Stimulated activated naive CD8-positive, alpha-beta T cell treated with anti-CD3 and anti-CD28 coated beads, Interleukin-15, Interleukin-2, amounts not matched to agents 100 U/mL and 50 U/mL, for 24 hours (primary cell): ENCODE data around the gene TAF8.

Experiments
- ATAC-seq: fragments of 150-1000 bp; cut with Tn5 transposase; one replicate; pipeline ENCODE4 v1.10.0; 2021
- DNase-seq: peaks from one replicate; pipeline ENCODE4 v3.0.0; 2021

Gene TAF8

DNA sequence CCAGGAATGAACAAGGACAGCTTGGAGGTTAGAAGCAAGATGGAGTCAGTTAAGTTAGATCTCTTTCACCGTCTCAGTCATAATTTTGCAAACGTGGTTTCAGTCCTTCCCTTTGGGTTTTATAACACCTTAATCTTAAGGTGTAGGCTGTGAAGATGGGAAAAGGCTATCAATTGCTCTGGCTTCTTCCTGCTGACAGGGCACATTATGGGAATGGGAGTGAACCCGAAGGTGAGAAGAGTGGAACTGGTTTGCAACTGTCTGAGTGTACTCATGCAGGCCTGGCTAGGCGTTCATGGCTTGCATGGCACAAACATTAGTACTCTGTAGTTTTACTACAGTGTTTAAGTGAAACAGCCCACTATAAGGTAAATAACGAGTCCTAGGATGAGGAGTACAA, 9.4 kb downstream of the TAF8 start:
- ATAC-seq (no peak), DNase-seq (no peak)

DNA sequence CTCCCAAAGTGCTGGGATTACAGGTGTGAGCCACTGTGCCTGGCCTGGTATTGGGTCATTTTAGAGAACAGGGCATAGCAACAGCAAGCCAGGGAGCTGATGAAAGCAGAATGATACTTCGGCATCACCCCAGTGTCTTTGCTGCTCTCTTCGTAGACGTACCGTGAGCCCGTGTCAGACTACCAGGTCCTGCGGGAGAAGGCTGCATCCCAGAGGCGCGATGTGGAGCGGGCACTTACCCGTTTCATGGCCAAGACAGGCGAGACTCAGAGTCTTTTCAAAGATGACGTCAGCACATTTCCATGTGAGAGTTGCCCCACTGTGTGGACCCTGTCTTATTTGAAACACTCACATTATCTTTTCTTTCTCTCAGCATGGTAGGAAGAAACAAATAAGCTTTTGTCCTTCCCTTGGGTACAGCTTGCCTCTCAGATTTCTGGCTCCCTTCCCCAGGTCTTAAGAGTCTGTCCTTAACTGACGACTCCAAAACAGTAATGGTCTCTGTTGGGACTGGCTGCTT, 15.9 kb downstream of the TAF8 start:
- ATAC-seq (no peak), DNase-seq (no peak)

DNA sequence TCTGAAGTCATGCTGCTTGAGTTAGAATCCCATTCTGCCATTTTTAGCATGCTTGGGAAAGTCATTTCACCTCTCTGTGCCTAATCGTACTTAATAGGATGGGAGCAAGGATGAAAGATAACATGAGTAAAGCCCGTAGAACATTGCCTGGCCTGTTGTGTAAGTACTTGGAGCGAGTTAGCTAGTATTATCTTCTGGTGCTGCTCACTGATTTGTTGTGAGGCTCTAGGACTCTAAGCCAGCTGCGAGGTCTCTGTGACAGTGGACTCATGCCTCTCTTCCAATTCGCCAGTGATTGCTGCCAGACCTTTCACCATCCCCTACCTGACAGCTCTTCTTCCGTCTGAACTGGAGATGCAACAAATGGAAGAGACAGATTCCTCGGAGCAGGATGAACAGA, 17.8 kb downstream of the TAF8 start:
- DNase-seq (no peak), ATAC-seq (no peak)

DNA sequence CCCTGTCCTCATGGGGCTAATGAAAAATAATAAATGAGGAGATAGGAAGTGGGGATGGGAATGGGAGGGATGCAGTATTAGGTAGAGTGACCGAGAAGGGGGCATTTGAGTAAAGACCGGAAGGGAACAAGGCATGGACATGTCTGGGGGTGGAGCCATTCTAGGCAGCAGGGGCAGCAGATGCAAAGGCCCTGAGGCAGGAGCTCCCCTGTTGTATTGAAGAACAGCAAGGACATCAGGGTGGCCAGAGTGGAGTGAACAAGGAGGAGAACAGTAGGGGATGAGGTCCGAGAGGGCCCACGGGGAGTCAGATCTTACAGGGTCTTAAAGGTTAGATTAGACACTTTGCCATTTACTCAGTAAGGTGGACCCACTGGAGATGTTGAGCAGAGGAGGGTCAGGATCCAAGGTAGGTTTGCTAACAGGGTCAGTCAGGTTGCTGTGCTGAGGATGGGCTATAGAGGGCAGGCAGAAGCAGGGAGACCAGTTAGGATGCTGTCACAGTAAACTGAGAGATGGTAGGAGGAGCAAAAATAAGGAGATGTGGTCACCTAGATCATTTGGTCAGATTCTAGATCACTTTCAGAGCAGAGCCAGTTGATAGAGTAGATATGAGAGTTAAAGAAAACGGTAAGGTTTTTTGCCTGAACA, 18.7 kb downstream of the TAF8 start:
- no peak for DNase-seq
- no peak for ATAC-seq

DNA sequence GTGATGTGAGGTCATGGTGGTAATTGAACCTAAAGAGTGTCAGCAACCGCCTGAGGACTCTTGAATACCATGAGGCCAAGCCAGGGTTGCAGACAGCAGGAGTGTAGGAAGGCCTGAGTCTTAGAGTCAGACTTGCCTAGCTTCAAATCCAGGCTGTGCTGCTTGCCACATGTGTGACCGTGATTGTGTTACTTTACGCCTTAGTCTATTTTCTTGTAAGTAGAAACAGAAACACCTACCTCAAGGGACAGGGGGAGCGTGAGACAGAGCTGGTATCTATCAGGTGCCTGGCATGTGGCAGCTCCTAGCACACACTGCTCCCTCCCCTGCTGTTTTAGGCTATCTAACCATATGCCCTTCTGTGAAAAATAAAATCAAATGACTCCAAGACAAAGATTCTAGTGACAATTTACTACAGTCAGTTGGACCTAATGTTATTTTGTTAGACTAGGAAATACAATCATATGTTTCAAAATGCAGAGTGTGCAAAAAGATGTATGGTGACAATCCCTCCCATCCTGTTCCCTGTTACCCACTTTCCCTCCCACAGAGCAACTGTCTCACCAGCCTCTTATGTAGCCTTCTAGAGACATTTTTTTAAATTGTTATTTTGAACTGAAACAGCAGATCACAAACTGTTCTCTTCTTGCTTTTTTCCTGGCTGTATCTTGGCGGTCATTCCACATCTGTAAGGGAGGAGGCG, 21.7 kb downstream of the TAF8 start:
- no peak for ATAC-seq
- DNase-seq = no peak

DNA sequence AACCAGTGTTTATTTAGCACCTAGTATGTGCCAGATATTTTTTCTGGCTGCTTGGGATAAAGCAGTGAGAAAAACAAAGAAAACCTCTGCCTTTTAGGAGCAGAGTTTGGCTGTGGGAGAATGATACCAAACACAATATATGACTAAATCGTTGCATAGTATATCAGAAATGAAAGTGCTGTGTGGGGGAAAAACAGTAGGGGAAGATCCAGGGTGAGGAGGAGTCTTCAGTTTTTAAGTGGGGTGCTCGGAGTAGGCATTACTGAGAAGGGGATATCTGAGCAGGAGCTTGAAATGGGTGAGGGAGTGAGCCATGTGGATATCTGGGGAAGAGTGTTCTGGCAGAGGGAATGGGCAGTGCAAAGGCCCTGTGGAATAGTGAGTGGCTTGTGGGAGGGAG, 23.0 kb downstream of the TAF8 start:
- ATAC-seq (no peak), DNase-seq (no peak)

DNA sequence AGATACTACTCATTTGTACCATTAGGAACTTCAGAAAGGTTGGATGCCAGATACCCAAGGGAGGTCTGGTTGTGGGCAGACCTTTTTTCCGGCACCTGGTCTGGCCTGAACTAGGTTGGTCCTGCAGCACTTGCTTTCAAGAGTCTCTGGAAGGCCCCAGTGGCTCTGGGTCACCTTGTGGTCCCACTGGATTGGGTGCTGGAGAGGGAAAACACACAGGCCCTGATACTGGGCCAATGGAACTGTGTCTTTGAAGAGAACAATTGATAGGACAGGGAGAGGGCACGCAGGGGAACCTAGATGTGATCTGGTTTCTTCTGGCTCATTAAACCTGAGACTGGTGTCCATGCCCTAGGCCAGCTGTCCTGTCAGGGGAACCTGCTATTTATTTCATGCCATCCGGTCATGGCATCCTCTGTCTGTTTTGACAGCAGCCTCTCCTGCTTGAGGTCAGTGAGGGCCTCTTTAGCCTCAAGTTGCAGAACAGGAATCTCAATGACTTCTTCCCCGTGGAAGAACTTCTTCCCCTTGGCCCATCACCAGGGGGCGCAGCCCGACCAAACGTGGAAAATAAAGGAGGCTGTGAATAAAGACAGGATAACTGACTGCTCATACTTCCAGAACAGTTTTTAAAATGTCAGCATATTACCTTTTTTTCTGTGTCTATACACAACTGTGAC, 25.0 kb downstream of the TAF8 start:
- ATAC-seq (no peak), DNase-seq (peak; percentile 75)

DNA sequence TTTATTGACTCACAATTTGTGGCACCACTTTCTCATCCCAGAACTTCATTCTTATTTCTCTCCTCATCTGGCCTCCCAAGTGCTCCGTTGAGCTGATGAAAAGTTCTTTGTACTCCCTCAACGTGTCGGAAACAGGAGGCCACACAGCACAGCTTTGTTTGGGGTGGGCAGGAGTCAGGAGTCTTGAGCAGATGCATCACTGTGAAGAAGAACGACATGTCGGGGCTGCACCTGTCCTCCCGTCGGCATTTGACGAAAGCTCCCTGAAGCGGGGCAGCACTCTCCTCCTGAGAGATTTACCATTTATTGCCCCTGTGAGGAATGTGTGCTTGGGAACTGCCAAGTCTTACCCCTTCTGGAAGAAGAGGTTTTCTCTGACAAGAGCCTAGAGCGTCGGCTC, 28.1 kb downstream of the TAF8 start:
- ATAC-seq = no peak

DNA sequence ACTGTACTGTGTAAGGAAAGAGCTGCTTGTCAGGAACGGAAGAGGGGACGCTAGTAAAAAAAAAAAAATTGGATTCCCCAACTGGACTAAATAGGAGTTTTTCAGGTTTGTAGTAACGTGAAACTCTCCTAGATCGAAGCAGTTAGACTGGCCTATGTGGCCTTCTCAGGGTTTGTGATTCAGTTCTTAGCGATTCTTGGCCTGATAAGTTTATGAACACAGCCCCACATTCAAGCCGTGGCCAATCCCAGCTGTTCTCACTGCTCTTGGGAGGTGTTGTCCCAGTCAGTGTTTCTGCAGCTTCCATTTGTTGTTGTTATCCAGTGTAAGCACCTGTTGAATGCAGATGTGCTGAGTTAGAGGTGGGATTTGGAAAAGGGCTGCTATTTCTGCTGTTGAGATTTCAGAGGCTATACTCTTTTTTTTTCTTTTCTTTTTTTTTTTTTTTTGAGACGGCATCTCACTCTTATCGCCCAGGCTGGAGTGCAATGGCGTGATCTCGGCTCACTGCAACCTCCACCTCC, 29.7 kb downstream of the TAF8 start:
- DNase-seq (no peak), ATAC-seq (no peak)

More for the DNA sequence above, 28.1 kb downstream of the TAF8 start:
- DNase-seq = no peak

DNA sequence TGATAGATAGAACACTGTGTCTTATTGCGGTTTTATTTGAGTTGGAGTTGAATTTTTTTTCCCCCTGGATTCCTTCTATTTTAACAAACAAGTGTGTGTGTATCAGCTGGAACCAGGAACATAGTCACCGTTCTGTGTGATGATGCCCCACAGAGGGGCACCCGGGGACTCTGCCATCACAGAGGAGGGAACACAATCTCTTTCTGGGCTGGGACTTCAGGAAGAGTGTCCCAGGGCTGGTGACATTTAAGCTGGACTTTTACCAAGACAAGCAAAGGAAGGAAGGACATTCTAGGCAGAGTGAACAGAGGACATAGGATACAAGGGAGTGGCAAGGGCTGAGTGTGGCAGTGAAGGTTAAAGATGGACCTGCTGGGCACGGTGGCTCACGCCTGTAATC, 33.2 kb downstream of the TAF8 start:
- DNase-seq (no peak), ATAC-seq (no peak)

DNA sequence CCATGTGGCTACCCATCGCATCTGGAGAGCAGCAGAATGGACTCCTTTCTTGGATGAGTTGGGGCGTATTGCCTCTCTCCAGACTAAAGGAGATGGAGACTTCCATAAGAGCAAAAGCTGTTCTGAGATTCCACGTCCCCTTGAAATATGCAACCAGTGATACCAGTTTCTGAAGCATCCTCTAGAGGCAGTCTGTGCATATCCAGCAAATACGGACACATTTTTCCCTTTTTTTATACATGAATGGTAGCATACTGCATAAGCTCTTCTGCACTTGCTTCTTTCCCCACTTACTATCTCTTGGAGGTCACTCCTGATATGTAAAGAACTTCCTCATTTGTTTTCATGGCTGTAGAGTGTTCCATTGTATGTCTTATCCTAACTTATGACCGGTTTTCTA, 34.6 kb downstream of the TAF8 start:
- ATAC-seq (no peak), DNase-seq (no peak)

DNA sequence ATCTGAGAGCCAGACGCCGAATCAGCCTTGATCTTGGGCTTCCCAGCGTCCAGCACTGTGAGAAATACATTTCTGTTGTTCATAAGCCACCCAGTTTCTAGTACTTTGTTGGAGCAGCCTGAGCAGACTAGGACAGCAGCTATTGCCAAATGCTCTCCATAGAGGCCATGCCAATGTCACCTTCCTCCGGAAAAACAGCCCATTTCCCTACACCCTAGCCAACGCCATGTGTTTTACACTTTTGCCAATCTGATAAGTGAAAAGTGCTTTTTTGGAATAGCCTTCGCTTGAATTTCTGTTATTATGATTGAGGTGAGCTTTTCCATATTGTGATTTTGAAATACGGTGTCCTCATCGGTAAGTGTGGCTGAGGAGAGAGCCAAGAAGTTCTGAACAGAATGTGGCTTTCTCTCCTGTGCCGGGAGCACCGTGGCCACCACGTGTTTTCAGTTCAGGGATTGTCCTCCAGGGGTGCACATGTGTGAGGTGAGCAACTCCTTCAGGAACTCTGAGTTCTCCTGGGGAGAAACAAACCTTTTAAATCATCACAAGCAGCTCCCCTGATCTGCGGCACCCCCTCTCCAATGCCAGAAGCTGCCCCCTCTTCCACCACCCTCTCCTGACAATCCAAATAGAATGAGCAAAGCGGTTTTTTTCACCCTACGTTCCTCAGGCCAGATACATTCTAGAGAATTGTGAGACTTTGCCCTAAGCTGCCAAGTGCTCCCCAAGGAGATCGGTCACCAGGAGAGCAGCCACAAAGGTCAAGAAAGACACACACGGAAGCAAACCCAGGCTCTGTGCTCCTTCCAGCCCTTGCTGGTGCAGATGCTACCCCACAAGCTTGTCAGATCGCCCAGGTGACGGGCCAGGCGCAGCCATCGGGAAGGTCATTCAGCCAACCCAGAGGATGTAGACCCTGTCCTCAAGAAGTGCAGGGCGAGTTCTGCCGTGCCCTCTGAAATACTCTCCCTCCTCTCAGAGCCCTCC, 36.0 kb downstream of the TAF8 start:
- ATAC-seq = no peak

DNA sequence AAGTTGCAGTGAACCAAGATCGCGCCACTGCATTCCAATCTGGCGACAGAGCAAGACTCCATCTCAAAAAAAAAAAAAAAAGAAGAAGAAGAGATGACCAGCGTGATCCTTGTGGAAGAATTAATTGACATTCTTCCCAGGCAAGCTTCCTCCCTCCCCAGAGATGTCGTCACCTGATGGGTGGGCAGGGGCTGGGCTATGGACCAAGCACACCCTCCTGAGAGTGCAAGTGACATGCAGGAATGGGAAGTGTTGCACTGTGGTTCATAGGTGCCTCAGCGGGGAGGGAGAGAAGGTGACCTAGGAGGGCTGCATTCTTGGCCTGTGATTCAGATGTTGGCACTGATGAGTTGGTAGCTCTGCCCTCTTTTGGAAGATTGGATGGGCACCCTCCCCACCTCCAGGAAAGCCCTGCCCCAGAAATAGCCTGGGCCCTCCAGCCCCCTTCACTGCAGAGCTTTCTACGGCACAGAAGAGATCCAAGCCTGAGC, 37.8 kb downstream of the TAF8 start:
- no peak for ATAC-seq
- DNase-seq = no peak

More for the DNA sequence above, 36.0 kb downstream of the TAF8 start:
- no peak for DNase-seq

DNA sequence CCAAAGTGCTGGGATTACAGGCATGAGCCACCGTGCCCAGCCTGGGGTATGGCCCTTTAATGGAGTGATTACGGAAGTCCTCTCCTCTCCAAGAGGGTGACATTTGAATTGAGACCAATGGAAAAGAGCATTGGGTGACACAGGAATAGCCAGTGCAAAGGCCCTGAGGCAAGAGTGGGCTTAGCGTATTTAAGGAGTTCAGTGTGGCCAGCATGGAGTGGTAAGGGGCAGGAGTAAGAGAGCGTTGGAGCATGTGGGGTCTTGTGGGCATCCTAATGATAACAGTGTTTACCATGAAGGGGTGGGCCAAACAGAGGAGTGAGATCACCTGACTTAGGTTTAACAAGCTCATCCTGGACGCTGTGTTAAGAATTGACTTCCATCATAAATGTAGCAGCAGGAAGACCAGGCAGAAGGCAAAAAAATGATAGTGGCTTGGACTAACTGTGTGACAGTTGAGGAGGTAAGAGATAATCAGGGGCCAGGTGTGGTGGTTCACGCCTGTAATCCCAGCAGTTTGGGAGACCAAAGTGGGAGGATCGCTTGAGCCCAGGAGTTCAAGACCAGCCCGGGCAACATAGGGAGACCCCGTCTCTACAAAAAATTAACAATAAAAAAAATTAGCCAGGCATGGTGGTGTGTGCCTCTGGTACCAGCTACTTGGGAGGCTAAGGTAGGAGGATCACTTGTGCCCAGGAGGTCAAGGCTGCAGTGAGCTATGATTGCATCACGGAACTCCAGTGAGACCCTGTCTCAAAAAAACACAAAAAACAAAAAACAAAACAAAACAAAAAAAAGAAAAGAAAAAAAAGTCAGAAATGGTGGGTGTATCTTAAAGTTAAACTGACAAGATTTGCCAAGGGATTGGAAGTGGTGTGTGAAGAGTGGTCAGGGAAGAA, 40.7 kb downstream of the TAF8 start:
- ATAC-seq (no peak), DNase-seq (no peak)

DNA sequence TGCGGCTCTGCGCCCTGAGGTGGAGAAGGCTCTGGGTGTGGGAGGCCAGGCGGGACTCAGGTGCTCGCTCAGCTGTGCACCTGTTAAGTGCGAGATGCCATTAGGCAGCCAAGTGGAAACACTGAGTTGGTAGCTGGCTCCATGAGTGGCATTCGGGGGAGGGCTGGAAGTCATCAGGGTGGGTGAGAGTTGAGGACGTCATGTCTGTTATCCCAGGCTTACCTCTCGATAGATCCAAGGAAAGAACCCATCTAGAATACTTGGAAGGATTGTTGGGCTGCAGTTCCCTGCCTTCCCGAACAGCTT, 41.3 kb downstream of the TAF8 start:
- DNase-seq (no peak), ATAC-seq (no peak)

DNA sequence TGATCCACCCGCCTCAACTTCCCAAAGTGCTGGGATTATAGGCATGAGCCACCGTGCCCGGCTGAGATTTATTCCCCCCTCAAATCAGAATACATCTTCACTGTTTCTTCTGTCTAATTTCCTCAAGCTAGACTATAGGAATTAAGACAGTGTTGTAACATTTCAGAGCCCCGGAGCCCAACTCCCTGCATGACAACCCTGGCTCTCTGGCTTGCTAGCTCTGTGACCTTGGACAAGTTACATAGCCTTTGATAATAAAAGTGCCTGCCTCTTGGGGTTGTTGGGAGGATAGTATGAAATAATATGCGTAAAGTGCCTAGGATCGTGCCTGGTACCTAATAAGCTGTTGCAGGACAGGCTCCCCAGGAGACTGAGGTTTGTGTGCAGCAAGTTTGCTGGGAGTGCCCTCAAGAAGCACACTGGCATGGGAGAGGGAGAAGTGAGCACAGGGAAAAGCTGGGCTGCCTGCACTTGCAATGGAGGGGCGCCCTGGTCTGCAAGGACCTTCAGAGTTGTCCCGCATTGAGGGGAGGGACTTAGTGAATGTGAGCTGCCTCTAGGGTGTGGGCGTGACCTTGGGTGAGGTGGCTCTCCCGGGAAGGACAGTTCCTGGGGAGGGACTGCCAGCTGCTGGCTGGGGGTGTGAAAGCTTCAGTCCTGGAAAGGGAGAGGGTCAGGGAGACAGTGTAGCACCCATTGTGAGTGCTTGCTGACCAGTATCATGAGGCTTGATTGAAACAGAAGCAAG, 43.4 kb downstream of the TAF8 start:
- ATAC-seq (no peak), DNase-seq (no peak)

DNA sequence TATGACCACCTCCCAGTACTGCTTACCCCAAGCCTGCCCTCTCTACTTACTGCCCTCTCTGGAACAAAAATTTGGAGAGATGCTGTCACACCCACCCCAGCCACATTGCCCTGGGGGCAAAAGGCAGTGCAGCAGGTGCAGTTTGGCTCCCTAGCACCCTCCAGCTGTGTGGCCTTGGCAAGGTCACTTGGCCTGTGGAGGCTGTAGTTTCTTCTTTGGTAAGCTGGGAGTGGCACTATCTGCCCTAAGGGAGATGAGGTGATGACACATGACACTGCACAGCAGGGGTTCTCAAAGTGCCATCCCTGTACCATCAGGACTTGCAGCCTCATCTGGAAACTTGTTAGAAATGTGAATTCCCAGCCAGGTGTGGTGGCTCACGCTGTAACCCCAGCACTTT, 44.8 kb downstream of the TAF8 start:
- ATAC-seq (no peak), DNase-seq (no peak)

DNA sequence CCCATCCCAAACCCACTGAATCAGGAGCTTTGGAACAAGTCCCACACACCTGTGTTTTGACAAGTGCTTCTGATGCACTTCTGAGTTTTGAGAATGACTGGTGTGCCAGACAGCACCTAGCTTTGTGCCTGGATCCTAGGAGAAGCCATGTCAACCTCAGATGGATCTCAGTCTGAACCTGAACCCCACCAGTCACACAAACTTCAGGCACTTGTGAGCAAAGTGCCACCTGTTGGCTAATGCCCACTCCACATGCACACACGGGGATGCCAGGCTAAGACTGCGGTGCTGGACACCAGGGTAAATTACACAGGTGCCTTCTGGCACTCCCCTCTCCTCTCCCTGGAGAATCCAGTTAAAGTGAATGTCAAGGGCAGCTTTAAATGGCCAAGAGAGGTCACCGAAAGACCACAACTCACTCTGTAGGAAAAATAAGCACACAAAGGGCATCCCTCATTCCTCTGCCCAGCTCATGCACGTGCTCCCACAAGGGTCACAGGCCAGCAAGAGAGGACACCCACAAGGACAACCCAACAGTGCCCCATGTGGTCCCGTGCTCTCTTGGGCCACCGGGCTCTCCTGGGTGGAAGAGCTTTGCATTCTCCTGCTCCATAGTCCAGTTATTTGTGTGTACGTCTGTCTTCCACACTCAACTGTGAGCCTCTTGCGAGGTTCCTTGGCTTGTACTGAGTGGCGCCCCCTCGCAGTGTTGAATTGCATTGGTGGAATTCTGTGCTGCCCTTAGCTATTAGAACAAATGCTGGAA, 45.6 kb downstream of the TAF8 start:
- ATAC-seq (no peak), DNase-seq (no peak)

DNA sequence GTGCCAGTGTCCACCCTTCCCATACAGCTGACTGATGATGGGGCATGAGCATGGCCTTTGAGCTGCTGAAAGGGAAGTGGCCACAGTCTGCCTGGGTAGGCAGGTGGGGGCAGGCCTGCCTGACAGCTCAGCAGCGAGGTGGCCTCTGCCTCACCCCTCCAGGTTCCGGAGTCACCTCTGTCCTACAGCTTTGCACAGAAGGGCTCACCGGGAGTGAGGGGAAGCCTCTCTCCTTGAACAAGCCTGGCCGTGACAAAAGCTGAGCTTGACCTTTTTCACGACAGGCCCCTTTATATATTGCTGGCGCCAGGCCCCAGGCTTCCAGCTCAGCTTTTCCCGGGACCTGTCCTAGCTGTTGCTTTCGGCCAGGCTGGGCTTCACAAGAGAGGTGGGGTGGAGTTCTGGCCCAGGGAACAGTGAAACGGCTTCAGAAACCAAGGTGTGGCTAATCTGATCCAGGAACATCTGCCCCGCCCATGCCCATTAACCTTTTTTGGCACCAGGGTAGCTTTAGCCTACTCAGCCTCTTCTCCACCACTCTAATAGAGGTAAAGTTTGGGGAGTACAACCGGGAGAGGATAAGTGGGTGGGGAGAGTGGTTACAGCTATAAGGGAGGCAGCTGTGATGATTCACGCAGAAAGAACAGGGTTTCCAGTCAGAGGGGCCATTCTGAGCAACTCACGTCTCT, 49.2 kb downstream of the TAF8 start:
- peak; percentile 19 for DNase-seq
- peak; percentile 65 for ATAC-seq
